HG03342 (cell line): ENCODE data around the gene CASP3.
"Not testable (repeated sequence)": the region's sequence is repeated elsewhere in the genome, so short reads cannot be mapped to it uniquely, and the experiment has no call there.

ENCODE experiments used
- ATAC-seq: cut with Tn5 transposase; IDR thresholded peaks from one replicate; pipeline ENCODE4 v1.9.1; 2021; ENCODE audit warnings: mild to moderate bottlenecking, moderate library complexity; ENCODE audit not compliant: unreplicated experiment

CASP3 gene

GRCh38 chr4:184664445-184665210 lies 15.4 kb upstream of the CASP3 start:
- ATAC-seq: no peak

GRCh38 chr4:184662236-184662635 lies 13.0 kb upstream of the CASP3 start:
- no peak for ATAC-seq

- ATAC-seq: no peak
Measured at GRCh38 chr4:184660978-184661377, 11.7 kb upstream of the CASP3 start.

GRCh38 chr4:184657820-184658219 lies 8.6 kb upstream of the CASP3 start:
- not testable (repeated sequence) for ATAC-seq

GRCh38 chr4:184657144-184657543 lies 7.9 kb upstream of the CASP3 start:
- no peak for ATAC-seq

- ATAC-seq: no peak
Measured at GRCh38 chr4:184655889-184656869, 6.9 kb upstream of the CASP3 start.

- no peak for ATAC-seq
Measured at GRCh38 chr4:184653650-184654049, 4.4 kb upstream of the CASP3 start.

GRCh38 chr4:184652681-184653080 lies 3.4 kb upstream of the CASP3 start:
- not testable (repeated sequence) for ATAC-seq

- no peak for ATAC-seq
Measured at GRCh38 chr4:184651899-184652298, 2.7 kb upstream of the CASP3 start.

- peak; percentile 4 for ATAC-seq
Measured at GRCh38 chr4:184649971-184650855, 966 bp upstream of the CASP3 start.

- peak; percentile 18 for ATAC-seq
Measured at GRCh38 chr4:184648313-184649025, 778 bp downstream of the CASP3 start.

- no peak for ATAC-seq
Measured at GRCh38 chr4:184648054-184648312, 1.3 kb downstream of the CASP3 start.

GRCh38 chr4:184647266-184648053 lies 1.8 kb downstream of the CASP3 start:
- ATAC-seq: no peak

GRCh38 chr4:184645904-184646610 lies 3.2 kb downstream of the CASP3 start:
- ATAC-seq: no peak

- ATAC-seq: no peak
Measured at GRCh38 chr4:184644553-184645307, 4.5 kb downstream of the CASP3 start.

GRCh38 chr4:184643731-184644130 lies 5.5 kb downstream of the CASP3 start:
- ATAC-seq: no peak

- no peak for ATAC-seq
Measured at GRCh38 chr4:184641451-184641850, 7.8 kb downstream of the CASP3 start.

- no peak for ATAC-seq
Measured at GRCh38 chr4:184641022-184641421, 8.2 kb downstream of the CASP3 start.
